Osteoblast (primary cell): ENCODE results near the gene SOX5. TPM values are rescaled to one million over a fixed set of nuclear protein-coding genes. Genes with fewer than 3 reads are reported as not detected.

Experiments used
- DNase-seq: peaks from one replicate; pipeline ENCODE4 v3.0.0; 2011; ENCODE audit warnings: low spot score, mixed read lengths; ENCODE audit not compliant: insufficient read length; ENCODE audit errors: missing footprints
- H2AFZ ChIP-seq: 2 replicates; pipeline ENCODE4 v1.6.0; 2011; ENCODE audit warnings: mild to moderate bottlenecking, low read length
- H3K27ac ChIP-seq: 2 replicates; pipeline ENCODE4 v1.5.1; 2011; ENCODE audit warnings: mild to moderate bottlenecking, low read depth, low read length, moderate library complexity
- H3K27me3 ChIP-seq: 2 replicates; pipeline ENCODE4 v1.6.0; 2012; ENCODE audit warnings: mild to moderate bottlenecking, control low read depth, inconsistent platforms, low read length, moderate library complexity; ENCODE audit not compliant: insufficient read depth
- H3K36me3 ChIP-seq: 2 replicates; pipeline ENCODE4 v1.5.1; 2011; ENCODE audit warnings: mild to moderate bottlenecking, low read length, control low read depth, moderate library complexity; ENCODE audit not compliant: insufficient read depth
- H3K4me1 ChIP-seq: 2 replicates; pipeline ENCODE4 v1.5.1; 2011; ENCODE audit warnings: mild to moderate bottlenecking, low read length, control low read depth, moderate library complexity; ENCODE audit not compliant: insufficient read depth
- H3K4me2 ChIP-seq: 2 replicates; pipeline ENCODE4 v1.6.0; 2011; ENCODE audit warnings: mild to moderate bottlenecking, low read length; ENCODE audit not compliant: insufficient read depth
- H3K4me3 ChIP-seq: fragments of 200-600 bp; sonication (generic); 3 replicates; pipeline ENCODE4 v1.5.1; 2012; ENCODE audit warnings: mild to moderate bottlenecking, low read length, inconsistent platforms; ENCODE audit not compliant: insufficient read depth
- H3K79me2 ChIP-seq: 2 replicates; pipeline ENCODE4 v1.6.0; 2012; ENCODE audit warnings: mild to moderate bottlenecking, low read length, control low read depth, inconsistent platforms; ENCODE audit not compliant: insufficient read depth
- H3K9me3 ChIP-seq: 2 replicates; pipeline ENCODE4 v1.5.1; 2011; ENCODE audit warnings: low read depth, low read length, control low read depth
- H4K20me1 ChIP-seq: 2 replicates; pipeline ENCODE4 v1.6.0; 2012; ENCODE audit warnings: mild to moderate bottlenecking, low read length, control low read depth; ENCODE audit not compliant: insufficient read depth
- CTCF ChIP-seq: IDR thresholded peaks from 2 replicates; pipeline ENCODE4 v1.5.1; 2011; ENCODE audit warnings: mild to moderate bottlenecking, low read depth, low read length, moderate library complexity; ENCODE audit errors: extremely low read depth
- total RNA-seq: library from RNA; depleted of rRNA; stranded (reverse); fragments of >200 nt; gene quantifications from 2 replicates; pipeline ENCODE4 v1.2.3, GENCODE V29; 2012

The SOX5 gene
- total RNA-seq, 1 donor: 5.1 TPM

DNA sequence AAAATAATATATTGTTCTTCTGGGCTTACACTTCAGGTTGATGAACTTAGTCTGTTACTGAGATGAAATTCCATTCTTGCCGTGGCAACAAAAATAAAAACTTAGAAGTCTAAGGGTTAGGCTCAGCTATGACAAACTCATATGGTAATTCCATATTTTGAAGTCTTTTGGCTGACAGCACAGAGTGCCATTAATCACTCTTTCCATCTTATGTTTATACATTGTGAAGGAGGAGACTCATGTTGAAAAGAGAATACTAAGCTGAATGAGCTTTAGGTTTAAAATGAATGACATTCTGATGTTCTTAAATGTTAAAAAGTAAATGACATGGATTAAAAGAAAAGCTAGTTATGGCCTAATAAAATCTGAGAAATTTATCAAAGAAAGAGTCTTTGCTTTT, 291.9 kb downstream of the SOX5 start:
- Histone ChIP-seq H3K9me3 (no peaks in the 10 kb centered on the region), H3K27me3 (no peaks in the 10 kb centered on the region), H3K4me1 (no peaks in the 10 kb centered on the region), H3K4me3 (no peak overlapping the region), H3K79me2 (no peaks in the 10 kb centered on the region), H4K20me1 (no peaks in the 10 kb centered on the region), H2AFZ (no peak overlapping the region), H3K4me2 (no peak overlapping the region), H3K36me3 (no peaks in the 10 kb centered on the region), H3K27ac (no peak overlapping the region)
- no peak for TF ChIP-seq CTCF
- DNase-seq: no peak

DNA sequence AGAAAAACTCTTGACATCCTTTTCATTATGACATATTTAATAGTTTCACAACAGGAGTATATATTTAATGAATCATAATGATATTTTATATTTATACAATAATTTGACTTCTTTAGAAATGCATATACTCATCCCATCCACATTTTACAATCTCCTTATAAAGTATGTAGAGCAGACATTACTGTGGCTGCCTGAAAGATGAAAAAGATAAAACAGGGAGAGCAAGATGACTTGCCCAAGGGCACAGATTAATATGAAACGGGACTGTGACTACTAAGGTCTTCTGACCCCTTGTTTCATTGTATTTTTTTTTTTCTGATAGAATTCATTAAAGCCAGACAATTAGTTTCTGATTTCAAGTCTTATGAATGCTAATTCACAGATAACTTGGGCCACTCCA, 293.6 kb downstream of the SOX5 start:
- Histone ChIP-seq H3K79me2 (no peaks in the 10 kb centered on the region), H3K27ac (no peak overlapping the region), H2AFZ (no peak overlapping the region), H3K4me2 (no peak overlapping the region), H3K4me3 (no peak overlapping the region), H3K9me3 (no peaks in the 10 kb centered on the region), H3K27me3 (no peaks in the 10 kb centered on the region), H4K20me1 (no peaks in the 10 kb centered on the region), H3K36me3 (no peaks in the 10 kb centered on the region), H3K4me1 (no peaks in the 10 kb centered on the region)
- DNase-seq: no peak
- no peak for TF ChIP-seq CTCF

- H3K79me2 ChIP-seq: no peaks in the 10 kb centered on the region
- H4K20me1 ChIP-seq: no peaks in the 10 kb centered on the region
- H3K36me3 ChIP-seq: no peaks in the 10 kb centered on the region
- TF ChIP-seq CTCF: no peak
- H3K4me2 ChIP-seq: no peak overlapping the region
- H3K4me3 ChIP-seq: no peak overlapping the region
- no peaks in the 10 kb centered on the region for H3K27me3 ChIP-seq
- H3K9me3 ChIP-seq: no peaks in the 10 kb centered on the region
- DNase-seq: no peak
- no peak overlapping the region for H2AFZ ChIP-seq
- H3K4me1 ChIP-seq: no peaks in the 10 kb centered on the region
- no peak overlapping the region for H3K27ac ChIP-seq
Observed at GRCh38 chr12:23655112-23655511, 294.4 kb downstream of the SOX5 start.

DNA sequence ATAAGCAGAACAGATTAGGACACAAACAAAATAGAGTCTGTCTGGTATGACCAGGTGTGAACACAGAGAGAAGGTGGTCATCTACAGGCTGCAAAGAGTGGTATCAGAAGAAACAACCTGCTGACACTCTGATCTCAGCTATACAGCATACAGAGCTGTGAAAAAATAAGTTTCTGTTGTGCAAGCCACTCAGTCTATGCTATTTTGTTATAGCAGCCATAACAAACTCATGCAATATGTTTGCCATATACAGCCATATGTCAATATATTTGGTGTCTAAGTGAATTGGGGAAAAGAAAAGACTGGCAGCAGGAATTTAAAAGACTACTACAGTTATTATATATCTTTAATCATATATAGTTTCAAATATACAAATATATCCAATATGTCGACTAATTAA, 300.9 kb downstream of the SOX5 start:
- H4K20me1 ChIP-seq: no peaks in the 10 kb centered on the region
- H3K4me1 ChIP-seq: no peaks in the 10 kb centered on the region
- no peaks in the 10 kb centered on the region for H3K27me3 ChIP-seq
- no peak overlapping the region for H3K4me3 ChIP-seq
- no peaks in the 10 kb centered on the region for H3K79me2 ChIP-seq
- no peak for TF ChIP-seq CTCF
- no peak for DNase-seq
- H3K9me3 ChIP-seq: no peaks in the 10 kb centered on the region
- no peak overlapping the region for H3K4me2 ChIP-seq
- no peaks in the 10 kb centered on the region for H3K36me3 ChIP-seq
- no peak overlapping the region for H2AFZ ChIP-seq
- H3K27ac ChIP-seq: no peak overlapping the region
